Tibial artery (tissue), 4 donors: Measurements from ENCODE around the gene ARHGAP33.

Experiments used
- DNase-seq, 2 donors: peaks; one replicate each; pipeline ENCODE4 v3.0.0-alpha.2; 2019
- H3K27ac ChIP-seq, 2 donors: fragments of 200-600 bp; sonication (generic) in 1 of 2; 1 replicate in 1 of 2; 2 replicates in 1 of 2; pipeline ENCODE4 v1.5.1; 2018 to 2019; ENCODE audit warnings: mild to moderate bottlenecking in 1 of 2
- H3K27me3 ChIP-seq, 2 donors: fragments of 200-600 bp; sonication (generic) in 1 of 2; one replicate each; pipeline versions ENCODE4 v1.5.1 to v1.6.0; 2016 to 2019
- H3K36me3 ChIP-seq, 3 donors: fragments of 200-600 bp; sonication (generic) in 2 of 3; one replicate each; pipeline ENCODE4 v1.5.1; 2016 to 2019; ENCODE audit warnings: mild to moderate bottlenecking in 2 of 3
- H3K4me1 ChIP-seq, 4 donors: fragments of 200-600 bp; sonication (generic) in 2 of 4; 1 replicate in 3 of 4; 2 replicates in 1 of 4; pipeline ENCODE4 v1.5.1; 2016 to 2019
- H3K4me3 ChIP-seq, 2 donors: fragments of 200-600 bp; sonication (generic) in 1 of 2; 1 replicate in 1 of 2; 2 replicates in 1 of 2; pipeline ENCODE4 v1.5.1; 2018 to 2019; ENCODE audit warnings: mild to moderate bottlenecking in 2 of 2
- H3K9me3 ChIP-seq, 3 donors: fragments of 200-600 bp; sonication (generic) in 1 of 3; one replicate each; pipeline ENCODE4 v1.5.1; 2016 to 2019
- intact Hi-C: fragments of 100-400 bp; cut with DNase I; formaldehyde crosslinking; loops from one replicate; pipeline ENCODE4 v1.15.0; 2023; ENCODE audit warnings: low total_unique reads
- TF ChIP-seq, protein P1 (sequence below), 2 experiments: fragments of 200-600 bp in 1 of 2; fragments of 450-650 bp in 1 of 2; IDR thresholded peaks; one replicate each; pipeline ENCODE4 v1.5.1; 2017 to 2019; ENCODE audit warnings: antibody characterized with exemption in 2 of 2, mild to moderate bottlenecking in 1 of 2, moderate library complexity in 1 of 2

The ARHGAP33 gene

DNA sequence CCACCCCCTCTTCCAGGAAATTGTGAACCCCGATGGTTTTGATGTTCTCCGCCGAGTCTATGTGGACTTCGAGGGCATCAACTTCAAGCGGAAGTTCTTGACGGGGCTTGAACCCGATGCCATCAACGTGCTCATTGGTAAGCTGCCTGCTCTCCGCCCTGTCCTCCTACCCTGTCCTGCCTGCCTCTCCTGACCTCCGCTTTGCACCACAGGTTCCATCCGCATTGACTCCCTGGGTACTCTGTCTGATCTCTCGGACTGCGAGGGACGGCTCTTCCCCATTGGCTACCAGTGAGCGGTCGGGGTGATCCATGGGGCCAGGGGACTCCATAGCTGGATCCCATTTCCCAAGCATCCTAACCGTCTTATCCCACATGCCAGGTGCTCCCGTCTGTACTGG is 45.0 kb upstream of the ARHGAP33 start:
- no peaks in the 10 kb centered on the region for H3K9me3 ChIP-seq
- peaks cover 75 to 100% (median 98%) of the 10 kb centered on the region in 3 donors for H3K36me3 ChIP-seq
- H3K27ac ChIP-seq = no peak overlapping the region
- H3K4me3 ChIP-seq = no peak overlapping the region
- intact Hi-C loops = no loop called here
- no peaks in the 10 kb centered on the region for H3K27me3 ChIP-seq
- DNase-seq = no peak
- TF ChIP-seq, protein P1, sequence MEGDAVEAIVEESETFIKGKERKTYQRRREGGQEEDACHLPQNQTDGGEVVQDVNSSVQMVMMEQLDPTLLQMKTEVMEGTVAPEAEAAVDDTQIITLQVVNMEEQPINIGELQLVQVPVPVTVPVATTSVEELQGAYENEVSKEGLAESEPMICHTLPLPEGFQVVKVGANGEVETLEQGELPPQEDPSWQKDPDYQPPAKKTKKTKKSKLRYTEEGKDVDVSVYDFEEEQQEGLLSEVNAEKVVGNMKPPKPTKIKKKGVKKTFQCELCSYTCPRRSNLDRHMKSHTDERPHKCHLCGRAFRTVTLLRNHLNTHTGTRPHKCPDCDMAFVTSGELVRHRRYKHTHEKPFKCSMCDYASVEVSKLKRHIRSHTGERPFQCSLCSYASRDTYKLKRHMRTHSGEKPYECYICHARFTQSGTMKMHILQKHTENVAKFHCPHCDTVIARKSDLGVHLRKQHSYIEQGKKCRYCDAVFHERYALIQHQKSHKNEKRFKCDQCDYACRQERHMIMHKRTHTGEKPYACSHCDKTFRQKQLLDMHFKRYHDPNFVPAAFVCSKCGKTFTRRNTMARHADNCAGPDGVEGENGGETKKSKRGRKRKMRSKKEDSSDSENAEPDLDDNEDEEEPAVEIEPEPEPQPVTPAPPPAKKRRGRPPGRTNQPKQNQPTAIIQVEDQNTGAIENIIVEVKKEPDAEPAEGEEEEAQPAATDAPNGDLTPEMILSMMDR (IDR thresholded peaks at IDR 0.05) = no peak
- H3K4me1 ChIP-seq = no peaks in the 10 kb centered on the region

DNA sequence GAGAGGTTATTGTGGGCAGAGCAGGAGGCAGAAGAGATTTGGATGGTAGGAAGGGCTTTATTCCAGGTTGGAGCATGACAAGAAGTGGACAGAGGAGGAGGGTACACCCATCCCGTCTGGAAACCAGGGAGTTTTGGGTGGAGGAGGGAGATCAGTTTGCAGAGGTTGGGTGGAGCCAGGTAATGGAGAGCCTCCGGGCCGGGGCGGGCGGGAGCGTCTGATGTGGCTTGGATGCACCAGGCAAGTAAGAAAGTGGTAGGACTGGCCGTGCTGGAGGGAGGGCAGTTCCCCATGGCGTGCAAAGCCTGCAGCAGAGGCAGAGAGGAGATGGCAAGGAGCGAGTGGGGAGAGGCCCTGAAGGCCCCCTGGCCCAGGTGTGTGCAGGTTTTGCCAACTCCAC is 44.0 kb upstream of the ARHGAP33 start:
- TF ChIP-seq, protein P1 (IDR thresholded peaks at IDR 0.05) = no peak

GRCh38 chr19:35731779-35732405 is 43.5 kb upstream of the ARHGAP33 start:
- Histone ChIP-seq H3K9me3 (no peaks in the 10 kb centered on the region), H3K27me3 (no peaks in the 10 kb centered on the region), H3K4me3 (no peak overlapping the region), H3K27ac (no peak overlapping the region), H3K36me3 (peaks cover 60 to 100% (median 98%) of the 10 kb centered on the region in 3 donors), H3K4me1 (no peaks in the 10 kb centered on the region)
- intact Hi-C loops = no loop called here
- TF ChIP-seq, protein P1 (IDR thresholded peaks at IDR 0.05) = no peak
- DNase-seq = no peak

More for the DNA sequence above, 44.0 kb upstream of the ARHGAP33 start:
- DNase-seq = no peak
- H3K9me3 ChIP-seq = no peaks in the 10 kb centered on the region
- no peaks in the 10 kb centered on the region for H3K27me3 ChIP-seq
- H3K36me3 ChIP-seq = peaks cover 65 to 100% (median 98%) of the 10 kb centered on the region in 3 donors
- no peak overlapping the region for H3K4me3 ChIP-seq
- intact Hi-C loops = no loop called here
- H3K4me1 ChIP-seq = no peaks in the 10 kb centered on the region
- no peak overlapping the region for H3K27ac ChIP-seq

- no peak for DNase-seq
- Histone ChIP-seq H3K4me3 (no peak overlapping the region), H3K4me1 (no peaks in the 10 kb centered on the region), H3K27me3 (no peaks in the 10 kb centered on the region), H3K9me3 (no peaks in the 10 kb centered on the region), H3K36me3 (peaks cover 55 to 100% (median 98%) of the 10 kb centered on the region in 3 donors), H3K27ac (no peak overlapping the region)
- TF ChIP-seq, protein P1 (IDR thresholded peaks at IDR 0.05) = no peak
- intact Hi-C loops = no loop called here
These were observed 42.7 kb upstream of the ARHGAP33 start for GRCh38 chr19:35732540-35733179.

DNA sequence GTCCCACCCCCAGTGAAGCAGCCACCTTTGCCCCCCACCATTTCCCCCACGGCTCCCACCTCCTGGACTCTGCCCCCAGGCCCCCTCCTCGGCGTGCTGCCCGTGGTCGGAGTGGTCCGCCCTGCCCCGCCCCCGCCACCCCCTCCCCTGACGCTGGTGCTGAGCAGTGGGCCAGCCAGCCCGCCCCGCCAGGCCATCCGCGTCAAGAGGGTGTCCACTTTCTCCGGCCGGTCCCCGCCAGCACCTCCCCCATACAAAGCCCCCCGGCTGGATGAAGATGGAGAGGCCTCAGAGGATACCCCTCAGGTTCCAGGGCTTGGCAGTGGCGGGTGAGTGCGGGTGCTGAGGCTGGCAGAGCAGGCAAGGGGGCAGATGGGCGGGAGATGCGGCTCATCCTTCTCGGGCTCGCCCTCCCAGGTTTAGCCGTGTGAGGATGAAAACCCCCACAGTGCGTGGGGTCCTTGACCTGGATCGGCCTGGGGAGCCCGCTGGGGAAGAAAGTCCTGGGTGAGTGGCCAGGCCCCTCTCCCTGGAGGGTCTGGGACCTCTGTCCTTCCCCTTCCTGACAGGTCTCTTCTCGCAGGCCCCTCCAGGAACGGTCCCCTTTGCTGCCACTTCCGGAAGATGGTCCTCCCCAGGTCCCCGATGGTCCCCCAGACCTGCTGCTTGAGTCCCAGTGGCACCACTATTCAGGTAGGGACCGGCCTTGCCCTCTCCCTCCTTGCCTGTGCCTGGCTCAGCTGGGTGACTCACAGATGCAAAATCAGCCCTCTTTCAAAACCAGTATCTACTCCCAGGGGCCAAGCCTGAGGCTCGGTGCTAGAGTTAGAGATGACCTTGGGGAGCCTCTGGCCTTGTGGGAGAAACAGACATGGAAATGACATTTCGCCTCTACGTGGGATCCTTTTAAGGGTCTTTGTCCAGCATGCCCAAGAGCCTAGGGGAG is 41.9 kb upstream of the ARHGAP33 start:
- Histone ChIP-seq H3K27me3 (no peaks in the 10 kb centered on the region), H3K9me3 (no peaks in the 10 kb centered on the region), H3K27ac (no peak overlapping the region), H3K4me3 (no peak overlapping the region), H3K36me3 (peaks cover 55 to 100% (median 98%) of the 10 kb centered on the region in 3 donors), H3K4me1 (no peaks in the 10 kb centered on the region)
- TF ChIP-seq, protein P1 (IDR thresholded peaks at IDR 0.05) = no peak
- no peak for DNase-seq
- intact Hi-C loops = no loop called here
